Endothelial cell (in vitro differentiated cells): ENCODE measurements around the gene KSR2. TPM values are rescaled to one million over a fixed set of nuclear protein-coding genes. Genes with fewer than 3 reads are reported as not detected.

Source experiments
- DNase-seq: peaks from one replicate; pipeline ENCODE4 v3.0.0; 2021; ENCODE audit warnings: low spot score
- H3K27ac Mint-ChIP-seq: one replicate; pipeline ENCODE4 v1.8.0; 2021; ENCODE audit warnings: mixed read lengths, inconsistent platforms; ENCODE audit not compliant: unreplicated experiment
- H3K27me3 Mint-ChIP-seq: one replicate; pipeline ENCODE4 v1.8.0; 2021; ENCODE audit warnings: mild to moderate bottlenecking, moderate library complexity, mixed read lengths, inconsistent platforms; ENCODE audit not compliant: unreplicated experiment
- H3K36me3 Mint-ChIP-seq: one replicate; pipeline ENCODE4 v1.8.0; 2021; ENCODE audit warnings: mild to moderate bottlenecking, low read depth, mixed read lengths, inconsistent platforms; ENCODE audit not compliant: unreplicated experiment
- H3K4me1 Mint-ChIP-seq: one replicate; pipeline ENCODE4 v1.8.0; 2021; ENCODE audit warnings: mild to moderate bottlenecking, mixed read lengths, inconsistent platforms; ENCODE audit not compliant: unreplicated experiment
- H3K4me3 Mint-ChIP-seq: one replicate; pipeline ENCODE4 v1.8.0; 2021; ENCODE audit warnings: mild to moderate bottlenecking, mixed read lengths, inconsistent platforms; ENCODE audit not compliant: unreplicated experiment
- H3K9me3 Mint-ChIP-seq: one replicate; pipeline ENCODE4 v1.8.0; 2021; ENCODE audit warnings: mixed read lengths, inconsistent platforms; ENCODE audit not compliant: unreplicated experiment
- total RNA-seq: library from RNA; stranded (reverse); fragmentation: NEBNext Ultra II Directional; extraction: Animal tissue kit (Norgen Biotek cat#: 25700); gene quantifications from one replicate; pipeline ENCODE4 v1.2.1, GENCODE V29; 2021; ENCODE audit not compliant: unreplicated experiment
- TF ChIP-seq, protein P1 (sequence below): fragments of 200-600 bp; sonication (generic); IDR thresholded peaks from one replicate; pipeline ENCODE4 v1.5.0; 2021; ENCODE audit warnings: antibody characterized with exemption; ENCODE audit not compliant: unreplicated experiment

Gene KSR2
- total RNA-seq, 1 donor from 2014 or later: 0.05 TPM

DNA sequence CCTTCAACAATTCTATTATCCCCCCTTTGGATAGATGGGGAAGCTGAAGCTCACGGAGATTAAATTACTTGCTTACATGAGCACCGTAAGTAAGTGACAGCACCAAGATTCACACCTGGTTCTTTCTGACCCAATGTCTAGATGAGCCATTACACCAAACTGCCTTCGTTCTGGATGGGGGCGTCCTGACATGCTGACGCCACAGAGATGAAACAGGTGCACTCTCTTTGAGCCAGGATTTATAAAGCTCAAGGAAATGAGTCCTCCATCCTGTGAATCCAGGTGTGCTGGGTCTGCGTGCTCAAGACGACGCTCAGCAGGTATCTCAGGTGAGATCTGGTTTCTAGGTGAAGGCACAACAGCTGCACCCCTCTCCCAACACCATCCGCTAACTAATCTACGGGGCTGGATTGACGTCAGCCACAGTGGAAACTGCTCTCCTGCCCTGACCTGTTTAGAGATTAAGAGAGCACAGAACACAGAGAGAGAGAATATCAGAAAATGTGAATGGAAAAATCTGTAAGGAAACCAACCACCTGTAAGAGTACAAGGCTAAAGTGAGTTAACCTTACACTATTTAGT is 61.6 kb downstream of the KSR2 start:
- no peaks in the 10 kb centered on the region for H3K36me3 Mint-ChIP-seq
- TF ChIP-seq, protein P1, sequence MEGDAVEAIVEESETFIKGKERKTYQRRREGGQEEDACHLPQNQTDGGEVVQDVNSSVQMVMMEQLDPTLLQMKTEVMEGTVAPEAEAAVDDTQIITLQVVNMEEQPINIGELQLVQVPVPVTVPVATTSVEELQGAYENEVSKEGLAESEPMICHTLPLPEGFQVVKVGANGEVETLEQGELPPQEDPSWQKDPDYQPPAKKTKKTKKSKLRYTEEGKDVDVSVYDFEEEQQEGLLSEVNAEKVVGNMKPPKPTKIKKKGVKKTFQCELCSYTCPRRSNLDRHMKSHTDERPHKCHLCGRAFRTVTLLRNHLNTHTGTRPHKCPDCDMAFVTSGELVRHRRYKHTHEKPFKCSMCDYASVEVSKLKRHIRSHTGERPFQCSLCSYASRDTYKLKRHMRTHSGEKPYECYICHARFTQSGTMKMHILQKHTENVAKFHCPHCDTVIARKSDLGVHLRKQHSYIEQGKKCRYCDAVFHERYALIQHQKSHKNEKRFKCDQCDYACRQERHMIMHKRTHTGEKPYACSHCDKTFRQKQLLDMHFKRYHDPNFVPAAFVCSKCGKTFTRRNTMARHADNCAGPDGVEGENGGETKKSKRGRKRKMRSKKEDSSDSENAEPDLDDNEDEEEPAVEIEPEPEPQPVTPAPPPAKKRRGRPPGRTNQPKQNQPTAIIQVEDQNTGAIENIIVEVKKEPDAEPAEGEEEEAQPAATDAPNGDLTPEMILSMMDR: no peak
- no peaks in the 10 kb centered on the region for H3K9me3 Mint-ChIP-seq
- no peak for DNase-seq
- no peaks in the 10 kb centered on the region for H3K4me1 Mint-ChIP-seq
- no peaks in the 10 kb centered on the region for H3K27me3 Mint-ChIP-seq
- H3K27ac Mint-ChIP-seq: no peak overlapping the region
- H3K4me3 Mint-ChIP-seq: no peak overlapping the region

DNA sequence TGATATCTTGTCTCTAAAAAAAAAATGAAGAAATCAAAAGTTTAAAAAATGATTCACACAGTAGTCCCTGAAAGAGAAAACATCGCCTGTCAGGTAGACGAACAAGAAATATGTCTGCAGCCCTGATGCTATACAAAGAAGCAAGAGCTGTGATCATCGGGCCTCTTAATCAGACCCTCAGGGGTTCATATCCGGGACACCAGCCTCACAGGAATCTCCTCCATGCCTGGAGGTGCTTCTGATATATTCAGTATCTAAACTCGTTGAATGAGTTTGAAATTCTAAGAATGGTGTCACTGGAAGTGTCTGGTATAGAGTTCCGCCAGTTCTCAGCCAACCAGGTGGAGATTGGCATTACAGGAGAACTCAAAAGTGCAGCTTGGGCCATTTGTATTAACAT is 64.7 kb downstream of the KSR2 start:
- H3K36me3 Mint-ChIP-seq: no peaks in the 10 kb centered on the region
- H3K4me1 Mint-ChIP-seq: no peaks in the 10 kb centered on the region
- H3K27ac Mint-ChIP-seq: no peak overlapping the region
- DNase-seq: no peak
- no peaks in the 10 kb centered on the region for H3K27me3 Mint-ChIP-seq
- no peak overlapping the region for H3K4me3 Mint-ChIP-seq
- no peaks in the 10 kb centered on the region for H3K9me3 Mint-ChIP-seq
- TF ChIP-seq, protein P1: no peak

DNA sequence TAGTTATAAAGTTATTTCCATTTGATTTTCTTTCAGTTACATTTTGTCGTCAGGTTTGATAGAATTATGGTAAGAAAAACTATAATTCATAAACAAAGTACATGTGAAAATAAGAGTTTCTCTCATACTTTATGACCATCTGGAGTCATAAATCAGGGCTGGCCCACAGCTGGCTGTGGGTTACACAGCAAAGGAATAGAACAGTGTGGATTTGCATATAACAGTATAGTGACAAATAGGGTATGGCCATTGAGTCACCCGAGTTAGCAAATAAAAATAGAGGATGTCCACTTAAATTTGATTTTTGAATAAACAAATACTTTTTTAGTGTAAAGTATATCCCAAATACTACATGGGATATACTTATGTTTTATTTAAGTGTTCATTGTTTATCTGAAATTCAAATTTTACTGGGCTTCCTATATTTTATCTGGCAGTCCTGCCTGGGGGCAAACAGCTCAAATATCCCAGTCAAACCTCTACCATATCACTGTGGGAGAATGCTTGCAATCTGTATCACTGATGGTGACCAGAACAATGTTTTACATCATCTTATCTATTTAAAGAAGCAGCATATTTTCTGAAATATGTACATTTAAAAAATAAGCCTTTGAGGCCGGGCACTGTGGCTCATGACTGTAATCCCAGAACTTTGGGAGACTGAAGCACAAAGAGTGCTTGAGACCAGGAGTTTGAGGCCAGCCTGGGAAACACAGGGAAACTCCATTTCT is 65.5 kb downstream of the KSR2 start:
- TF ChIP-seq, protein P1: no peak
- no peak for DNase-seq
- Mint-ChIP-seq H3K27ac (no peak overlapping the region), H3K36me3 (no peaks in the 10 kb centered on the region), H3K4me1 (no peaks in the 10 kb centered on the region), H3K27me3 (peaks cover 2% of the 10 kb centered on the region), H3K9me3 (no peaks in the 10 kb centered on the region), H3K4me3 (no peak overlapping the region)

DNA sequence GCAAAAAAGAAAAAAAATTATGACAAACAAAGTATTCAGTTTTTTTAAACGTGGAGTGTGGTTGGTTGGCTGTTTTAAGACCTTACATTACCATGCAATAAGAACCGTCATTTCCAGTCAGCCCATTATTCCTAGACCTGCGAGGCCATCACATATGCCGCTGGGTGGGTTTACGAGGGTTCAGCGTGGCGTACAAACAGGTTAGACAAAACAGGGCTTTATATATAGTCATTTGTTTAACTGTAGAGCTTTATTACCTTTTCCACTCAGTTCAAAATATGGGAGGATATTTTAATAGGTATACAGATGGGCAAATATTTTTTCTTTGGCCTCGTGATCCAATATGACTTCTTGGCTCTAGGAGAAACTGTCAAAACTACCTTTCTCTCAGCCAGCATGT is 67.2 kb downstream of the KSR2 start:
- no peak for DNase-seq
- Mint-ChIP-seq H3K36me3 (no peaks in the 10 kb centered on the region), H3K4me3 (no peak overlapping the region), H3K9me3 (no peaks in the 10 kb centered on the region), H3K27me3 (peaks cover 2% of the 10 kb centered on the region), H3K4me1 (no peaks in the 10 kb centered on the region), H3K27ac (no peak overlapping the region)
- TF ChIP-seq, protein P1: no peak

- no peaks in the 10 kb centered on the region for H3K9me3 Mint-ChIP-seq
- no peak for DNase-seq
- H3K4me3 Mint-ChIP-seq: no peak overlapping the region
- H3K27me3 Mint-ChIP-seq: peaks cover 2% of the 10 kb centered on the region
- no peaks in the 10 kb centered on the region for H3K36me3 Mint-ChIP-seq
- H3K4me1 Mint-ChIP-seq: no peaks in the 10 kb centered on the region
- TF ChIP-seq, protein P1: no peak
- H3K27ac Mint-ChIP-seq: no peak overlapping the region
Observed at GRCh38 chr12:117900561-117900960, 68.2 kb downstream of the KSR2 start.
